H9 (cell line): Measurements from ENCODE around the gene KRT81. TPM values are rescaled to one million over a fixed set of nuclear protein-coding genes. Genes with fewer than 3 reads are reported as not detected.

Source experiments
- DNase-seq: peaks from one replicate; pipeline ENCODE4 v3.0.0-alpha.2; 2017
- H2AFZ ChIP-seq: one replicate; pipeline ENCODE4 v1.6.1; 2013; ENCODE audit warnings: mild to moderate bottlenecking, low read length, control low read depth, moderate library complexity
- H2AK5ac ChIP-seq: 2 replicates; pipeline ENCODE4 v1.6.1; 2013; ENCODE audit warnings: low read length, control low read depth, mixed read lengths; ENCODE audit not compliant: insufficient read length
- H2BK120ac ChIP-seq: one replicate; pipeline ENCODE4 v1.6.1; 2013; ENCODE audit warnings: low read depth, mild to moderate bottlenecking, low read length, control low read depth, inconsistent platforms; ENCODE audit not compliant: poor library complexity, severe bottlenecking
- H2BK12ac ChIP-seq: 2 replicates; pipeline ENCODE4 v1.6.1; 2013; ENCODE audit warnings: low read length, control low read depth, mixed read lengths, low read depth; ENCODE audit not compliant: insufficient read length
- H2BK15ac ChIP-seq: 2 replicates; pipeline ENCODE4 v1.6.1; 2013; ENCODE audit warnings: low read depth, low read length, control low read depth
- H2BK20ac ChIP-seq: one replicate; pipeline ENCODE4 v1.6.1; 2013; ENCODE audit warnings: low read depth, mild to moderate bottlenecking, low read length, control low read depth, inconsistent platforms; ENCODE audit not compliant: poor library complexity, severe bottlenecking
- H2BK5ac ChIP-seq: 2 replicates; pipeline ENCODE4 v1.6.1; 2013; ENCODE audit warnings: low read length, control low read depth, mixed read lengths; ENCODE audit not compliant: insufficient read length
- H3K14ac ChIP-seq: 2 replicates; pipeline ENCODE4 v1.6.1; 2013; ENCODE audit warnings: low read length, control low read depth; ENCODE audit not compliant: insufficient read depth
- H3K18ac ChIP-seq: 2 replicates; pipeline ENCODE4 v1.6.1; 2013; ENCODE audit warnings: low read depth, mild to moderate bottlenecking, mixed read lengths, low read length, control low read depth; ENCODE audit not compliant: insufficient read length
- H3K23ac ChIP-seq: 2 replicates; pipeline ENCODE4 v1.6.1; 2013; ENCODE audit warnings: low read length, control low read depth, mixed read lengths, low read depth; ENCODE audit not compliant: insufficient read length
- H3K23me2 ChIP-seq: 2 replicates; pipeline ENCODE4 v1.6.1; 2013; ENCODE audit warnings: low read depth, mild to moderate bottlenecking, mixed read lengths, low read length, control low read depth; ENCODE audit not compliant: insufficient read length, poor library complexity, severe bottlenecking
- H3K27ac ChIP-seq: 2 replicates; pipeline ENCODE4 v1.5.1; 2013; ENCODE audit warnings: low read length, control low read depth, mixed read lengths, low read depth; ENCODE audit not compliant: insufficient read length
- H3K27me3 ChIP-seq: 2 replicates; pipeline ENCODE4 v1.6.1; 2013; ENCODE audit warnings: low read length, control low read depth, inconsistent platforms; ENCODE audit not compliant: insufficient read depth
- H3K4ac ChIP-seq: 2 replicates; pipeline ENCODE4 v1.6.1; 2013; ENCODE audit warnings: low read depth, mild to moderate bottlenecking, control low read depth, inconsistent platforms, low read length, moderate library complexity
- H3K4me1 ChIP-seq: 2 replicates; pipeline ENCODE4 v1.6.1; 2013; ENCODE audit warnings: low read length, control low read depth, inconsistent platforms; ENCODE audit not compliant: insufficient read depth
- H3K4me2 ChIP-seq: 2 replicates; pipeline ENCODE4 v1.6.1; 2013; ENCODE audit warnings: low read length, control low read depth, mixed read lengths; ENCODE audit not compliant: insufficient read length, insufficient read depth
- H3K56ac ChIP-seq: 2 replicates; pipeline ENCODE4 v1.6.1; 2013; ENCODE audit warnings: low read depth, mild to moderate bottlenecking, mixed read lengths, low read length, control low read depth; ENCODE audit not compliant: insufficient read length
- H3K79me1 ChIP-seq: 2 replicates; pipeline ENCODE4 v1.6.1; 2013; ENCODE audit warnings: low read depth, mild to moderate bottlenecking, moderate library complexity, low read length, control low read depth, inconsistent platforms; ENCODE audit not compliant: insufficient read depth, poor library complexity, severe bottlenecking
- H3K79me2 ChIP-seq: 2 replicates; pipeline ENCODE4 v1.6.1; 2013; ENCODE audit warnings: low read length, control low read depth, inconsistent platforms; ENCODE audit not compliant: insufficient read depth
- H3K9ac ChIP-seq: 2 replicates; pipeline ENCODE4 v1.6.1; 2013; ENCODE audit warnings: low read length, control low read depth, mixed read lengths; ENCODE audit not compliant: insufficient read length; ENCODE audit errors: extremely low read depth
- H3K9me3 ChIP-seq: one replicate; pipeline ENCODE4 v1.6.1; 2013; ENCODE audit warnings: low read depth, low read length, inconsistent platforms; ENCODE audit not compliant: control insufficient read depth
- H3T11ph ChIP-seq: one replicate; pipeline ENCODE4 v1.6.1; 2013; ENCODE audit warnings: mild to moderate bottlenecking, low read length, control low read depth, inconsistent platforms
- H4K20me1 ChIP-seq: one replicate; pipeline ENCODE4 v1.6.1; 2013; ENCODE audit not compliant: control insufficient read depth, insufficient read length, insufficient read depth
- H4K5ac ChIP-seq: 2 replicates; pipeline ENCODE4 v1.6.1; 2013; ENCODE audit warnings: low read depth, mild to moderate bottlenecking, mixed read lengths, low read length, control low read depth; ENCODE audit not compliant: insufficient read length
- H4K8ac ChIP-seq: replicated peaks from 2 replicates; pipeline ENCODE4 v1.6.1; 2013; ENCODE audit warnings: low read length, control low read depth, mixed read lengths, low read depth; ENCODE audit not compliant: insufficient read length
- H4K91ac ChIP-seq: 2 replicates; pipeline ENCODE4 v1.6.1; 2013; ENCODE audit warnings: low read depth, mild to moderate bottlenecking, moderate library complexity, mixed read lengths, low read length, control low read depth; ENCODE audit not compliant: insufficient read length
- H3K27ac Mint-ChIP-seq, 3 experiments: 2 replicates in 2 of 3; 3 replicates in 1 of 3; pipeline ENCODE4 v1.8.0; 2020 to 2021; ENCODE audit warnings: mixed read lengths in 3 of 3, mild to moderate bottlenecking in 1 of 3, moderate library complexity in 1 of 3
- H3K27me3 Mint-ChIP-seq: 2 replicates; pipeline ENCODE4 v1.8.0; 2021; ENCODE audit warnings: low read depth, mild to moderate bottlenecking, moderate library complexity, mixed read lengths
- H3K36me3 Mint-ChIP-seq, 3 experiments: 2 replicates in 2 of 3; 3 replicates in 1 of 3; pipeline ENCODE4 v1.8.0; 2020 to 2021; ENCODE audit warnings: low read depth in 3 of 3, mixed read lengths in 3 of 3; ENCODE audit not compliant: insufficient read depth in 1 of 3
- H3K4me1 Mint-ChIP-seq, 2 experiments: 2 replicates each; pipeline ENCODE4 v1.8.0; 2020; ENCODE audit warnings: mixed read lengths in 2 of 2
- H3K4me3 Mint-ChIP-seq, 2 experiments: 2 replicates in 1 of 2; 3 replicates in 1 of 2; pipeline ENCODE4 v1.8.0; 2020 to 2021; ENCODE audit warnings: mild to moderate bottlenecking in 2 of 2, mixed read lengths in 2 of 2, moderate library complexity in 1 of 2
- H3K9me3 Mint-ChIP-seq, 2 experiments: 2 replicates in 1 of 2; 3 replicates in 1 of 2; pipeline ENCODE4 v1.8.0; 2020; ENCODE audit warnings: mild to moderate bottlenecking in 2 of 2, mixed read lengths in 2 of 2, moderate library complexity in 1 of 2
- WGBS: extraction: QIAGEN DNeasy Blood & Tissue Kit; methylation state at CpG from one replicate; pipeline ENCODE4 v1.1.7; 2013; ENCODE audit warnings: missing lambda C conversion rate, low lambda C conversion rate, mixed read lengths; ENCODE audit not compliant: insufficient read length; ENCODE audit errors: extremely low coverage; 5-methylcytosine and 5-hydroxymethylcytosine counted together
- total RNA-seq: library from RNA; stranded (reverse); gene quantifications from 2 replicates; pipeline ENCODE4 v1.2.1, GENCODE V29; 2021
- TF ChIP-seq, protein P1 (sequence below): fragments of 200-600 bp; sonication (generic); conservative IDR thresholded peaks from 3 replicates; pipeline ENCODE4 v1.8.0; 2021; ENCODE audit warnings: antibody characterized with exemption, mild to moderate bottlenecking

The KRT81 gene
- total RNA-seq, 1 experiment from 2014 or later: not detected

DNA sequence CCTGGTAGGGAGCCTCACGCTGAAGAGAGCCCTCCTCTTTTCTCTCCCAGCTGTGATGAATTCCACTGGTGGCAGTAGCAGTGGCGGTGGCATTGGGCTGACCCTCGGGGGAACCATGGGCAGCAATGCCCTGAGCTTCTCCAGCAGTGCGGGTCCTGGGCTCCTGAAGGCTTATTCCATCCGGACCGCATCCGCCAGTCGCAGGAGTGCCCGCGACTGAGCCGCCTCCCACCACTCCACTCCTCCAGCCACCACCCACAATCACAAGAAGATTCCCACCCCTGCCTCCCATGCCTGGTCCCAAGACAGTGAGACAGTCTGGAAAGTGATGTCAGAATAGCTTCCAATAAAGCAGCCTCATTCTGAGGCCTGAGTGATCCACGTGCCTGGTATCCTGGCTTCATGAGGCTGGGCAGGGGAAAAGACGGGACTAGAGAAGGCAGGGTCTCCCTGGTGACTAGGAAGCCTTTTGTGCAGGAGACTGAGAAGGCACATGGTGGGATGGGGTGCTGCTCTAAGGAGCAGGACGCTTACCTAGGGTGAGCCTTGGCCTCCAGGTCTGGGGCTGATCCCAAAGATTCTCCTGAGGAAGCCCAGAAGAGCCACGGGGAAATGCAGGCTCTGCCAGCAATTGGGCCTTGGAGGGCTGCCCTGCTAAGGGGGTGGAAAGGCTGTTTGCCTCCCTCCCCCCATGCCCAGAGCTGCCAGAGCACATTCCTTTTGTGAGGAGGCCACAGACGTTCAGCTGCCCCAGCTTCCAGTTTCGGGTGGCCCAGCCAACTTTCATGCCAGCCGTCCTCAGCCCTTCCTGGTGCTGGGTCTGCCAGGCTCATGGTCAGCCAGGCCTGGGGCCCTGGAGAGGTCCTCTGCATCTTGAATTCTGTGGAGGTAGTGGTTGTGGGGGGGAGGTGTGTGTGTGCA, 42.5 kb downstream of the KRT81 start:
- Mint-ChIP-seq H3K4me1 (peaks cover 28 to 38% of the 10 kb centered on the region in 2 experiments), H3K9me3 (no peaks in the 10 kb centered on the region), H3K36me3 (peaks cover 0 to 1% (median 0%) of the 10 kb centered on the region in 3 experiments; a peak in 1 of 7 replicates), H3K27me3 (peaks cover 62% of the 10 kb centered on the region), H3K4me3 (no peak overlapping the region; a peak in 1 of 5 replicates), H3K27ac (no peak overlapping the region)
- H3K9me3 ChIP-seq: no peaks in the 10 kb centered on the region
- no peak overlapping the region for H3K18ac ChIP-seq
- H2BK120ac ChIP-seq: no peak overlapping the region
- H2AK5ac ChIP-seq: no peak overlapping the region
- H3K4me1 ChIP-seq: peaks cover 2% of the 10 kb centered on the region; the same call in 1 of the 2 replicates
- H2BK5ac ChIP-seq: no peak overlapping the region
- no peaks in the 10 kb centered on the region; the same call in 1 of the 2 replicates for H3K27me3 ChIP-seq
- H3K23ac ChIP-seq: no peak overlapping the region
- no peak overlapping the region for H3K4ac ChIP-seq
- no peaks in the 10 kb centered on the region for H4K20me1 ChIP-seq
- H3T11ph ChIP-seq: no peak overlapping the region
- peak; percentile 30 for DNase-seq
- H2BK20ac ChIP-seq: no peak overlapping the region
- H2BK12ac ChIP-seq: no peak overlapping the region
- TF ChIP-seq, protein P1, sequence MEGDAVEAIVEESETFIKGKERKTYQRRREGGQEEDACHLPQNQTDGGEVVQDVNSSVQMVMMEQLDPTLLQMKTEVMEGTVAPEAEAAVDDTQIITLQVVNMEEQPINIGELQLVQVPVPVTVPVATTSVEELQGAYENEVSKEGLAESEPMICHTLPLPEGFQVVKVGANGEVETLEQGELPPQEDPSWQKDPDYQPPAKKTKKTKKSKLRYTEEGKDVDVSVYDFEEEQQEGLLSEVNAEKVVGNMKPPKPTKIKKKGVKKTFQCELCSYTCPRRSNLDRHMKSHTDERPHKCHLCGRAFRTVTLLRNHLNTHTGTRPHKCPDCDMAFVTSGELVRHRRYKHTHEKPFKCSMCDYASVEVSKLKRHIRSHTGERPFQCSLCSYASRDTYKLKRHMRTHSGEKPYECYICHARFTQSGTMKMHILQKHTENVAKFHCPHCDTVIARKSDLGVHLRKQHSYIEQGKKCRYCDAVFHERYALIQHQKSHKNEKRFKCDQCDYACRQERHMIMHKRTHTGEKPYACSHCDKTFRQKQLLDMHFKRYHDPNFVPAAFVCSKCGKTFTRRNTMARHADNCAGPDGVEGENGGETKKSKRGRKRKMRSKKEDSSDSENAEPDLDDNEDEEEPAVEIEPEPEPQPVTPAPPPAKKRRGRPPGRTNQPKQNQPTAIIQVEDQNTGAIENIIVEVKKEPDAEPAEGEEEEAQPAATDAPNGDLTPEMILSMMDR: no peak
- no peak overlapping the region for H4K91ac ChIP-seq
- no CpG with 5 or more reads among the region's 18 CpGs for WGBS
- no peaks in the 10 kb centered on the region for H3K79me2 ChIP-seq
- H3K23me2 ChIP-seq: no peaks in the 10 kb centered on the region
- no peak overlapping the region for H4K8ac ChIP-seq
- no peak overlapping the region for H3K4me2 ChIP-seq
- no peak overlapping the region for H3K14ac ChIP-seq
- H2AFZ ChIP-seq: no peak overlapping the region
- no peak overlapping the region for H4K5ac ChIP-seq
- no peak overlapping the region for H2BK15ac ChIP-seq
- H3K79me1 ChIP-seq: no peaks in the 10 kb centered on the region
- H3K9ac ChIP-seq: no peak overlapping the region
- H3K27ac ChIP-seq: no peak overlapping the region
- H3K56ac ChIP-seq: no peak overlapping the region
